M059J (cell line): ENCODE results near the gene EYA4. TPM values are rescaled to one million over a fixed set of nuclear protein-coding genes. Genes with fewer than 3 reads are reported as not detected.

ENCODE experiments used
- DNase-seq: peaks from one replicate; pipeline ENCODE4 v3.0.0-alpha.2; 2012; ENCODE audit warnings: low read depth
- total RNA-seq: library from RNA; depleted of rRNA; stranded (reverse); fragments of >200 nt; shearing (Covaris generic); gene quantifications from 2 replicates; pipeline ENCODE4 v1.2.3, GENCODE V29; 2014; rRNA removed

The EYA4 gene, protein sequence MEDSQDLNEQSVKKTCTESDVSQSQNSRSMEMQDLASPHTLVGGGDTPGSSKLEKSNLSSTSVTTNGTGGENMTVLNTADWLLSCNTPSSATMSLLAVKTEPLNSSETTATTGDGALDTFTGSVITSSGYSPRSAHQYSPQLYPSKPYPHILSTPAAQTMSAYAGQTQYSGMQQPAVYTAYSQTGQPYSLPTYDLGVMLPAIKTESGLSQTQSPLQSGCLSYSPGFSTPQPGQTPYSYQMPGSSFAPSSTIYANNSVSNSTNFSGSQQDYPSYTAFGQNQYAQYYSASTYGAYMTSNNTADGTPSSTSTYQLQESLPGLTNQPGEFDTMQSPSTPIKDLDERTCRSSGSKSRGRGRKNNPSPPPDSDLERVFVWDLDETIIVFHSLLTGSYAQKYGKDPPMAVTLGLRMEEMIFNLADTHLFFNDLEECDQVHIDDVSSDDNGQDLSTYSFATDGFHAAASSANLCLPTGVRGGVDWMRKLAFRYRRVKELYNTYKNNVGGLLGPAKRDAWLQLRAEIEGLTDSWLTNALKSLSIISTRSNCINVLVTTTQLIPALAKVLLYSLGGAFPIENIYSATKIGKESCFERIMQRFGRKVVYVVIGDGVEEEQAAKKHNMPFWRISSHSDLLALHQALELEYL
- 8.2 and 12.0 TPM in 2 replicates for total RNA-seq

DNA sequence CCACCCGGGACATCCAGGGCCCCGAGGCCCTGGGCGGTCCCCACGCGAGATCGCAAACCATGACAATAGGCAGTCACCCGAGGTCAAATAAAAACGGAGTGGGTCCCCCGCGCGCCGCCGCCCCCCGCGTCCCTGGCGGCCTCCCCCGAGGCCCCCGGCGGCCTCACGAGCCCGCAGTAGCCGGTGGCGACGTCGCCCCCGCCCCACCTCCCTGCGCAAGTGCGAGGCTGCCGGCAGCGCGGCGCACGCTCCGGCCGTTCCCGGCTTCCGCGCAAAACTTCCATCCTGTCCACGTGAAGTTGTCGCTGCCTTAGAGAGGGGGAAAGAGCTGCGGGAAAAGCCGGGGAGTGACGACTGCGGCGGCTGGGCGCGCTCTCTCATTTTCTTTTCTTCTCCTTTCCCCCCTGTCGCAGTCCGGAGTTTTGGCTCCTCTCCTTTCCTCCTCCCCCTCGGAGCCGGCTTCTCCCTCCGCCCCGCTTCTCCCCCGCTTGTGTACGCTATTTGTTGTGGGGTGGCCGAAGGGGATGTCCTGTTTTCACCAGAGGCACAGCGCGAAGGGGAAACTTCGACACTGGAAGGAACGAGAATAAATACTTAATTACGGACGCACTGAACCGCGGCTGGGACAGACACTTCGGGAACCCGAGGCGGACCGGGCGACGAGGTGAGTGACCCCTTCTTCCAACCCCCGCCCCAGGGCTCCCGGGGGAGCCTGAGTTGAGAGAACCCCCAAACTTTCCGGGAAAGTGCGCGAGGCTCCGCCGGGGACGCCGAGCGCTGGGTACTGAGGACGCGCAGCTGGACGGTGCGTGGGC is at the start of gene EYA4:
Gene EYA4 (plus strand): TSS at position 272 of the 815 bp plus-strand sequence. CDS start 33,424 bp downstream, outside the sequence.
- peak; percentile 73 for DNase-seq

DNA sequence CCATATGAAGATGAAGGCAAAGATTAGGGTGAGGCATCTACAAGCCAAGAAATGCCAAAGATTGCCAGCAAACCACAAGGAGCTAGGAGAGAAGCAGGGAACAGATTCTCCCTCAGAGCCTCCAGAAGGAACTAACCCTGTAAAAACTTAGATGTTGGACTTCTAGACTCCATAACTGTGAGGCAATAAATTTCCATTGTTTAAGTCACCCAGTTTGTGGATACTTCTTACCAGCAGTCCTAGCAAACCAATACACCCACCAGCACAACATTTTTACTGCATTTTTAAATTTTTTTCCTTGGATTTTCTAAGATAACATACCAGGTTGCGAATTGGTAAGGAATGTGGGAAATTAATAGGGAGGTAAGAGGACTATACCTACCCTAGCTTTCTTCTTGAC is 47.8 kb upstream of the EYA4 start:
- peak; percentile 24 for DNase-seq

DNA sequence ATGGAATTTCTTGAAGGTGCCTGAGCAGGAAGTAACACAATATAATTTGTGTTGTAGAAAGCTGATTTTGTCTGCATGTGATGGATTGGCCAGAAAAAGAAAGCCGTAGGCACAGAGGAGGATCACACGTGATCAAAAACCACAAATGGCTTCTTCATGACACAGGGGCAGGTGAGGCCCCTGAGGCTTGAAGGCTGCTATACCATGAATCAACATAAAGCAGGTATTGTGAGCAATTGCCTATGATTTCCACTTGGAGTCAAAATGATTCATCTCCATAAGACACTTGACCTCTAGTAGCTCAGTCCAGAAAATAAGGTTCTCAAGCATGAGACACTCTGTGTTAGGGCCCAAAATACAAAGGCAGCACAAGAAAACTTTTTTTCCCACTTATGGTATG is 42.4 kb upstream of the EYA4 start:
- peak; percentile 14 for DNase-seq

DNA sequence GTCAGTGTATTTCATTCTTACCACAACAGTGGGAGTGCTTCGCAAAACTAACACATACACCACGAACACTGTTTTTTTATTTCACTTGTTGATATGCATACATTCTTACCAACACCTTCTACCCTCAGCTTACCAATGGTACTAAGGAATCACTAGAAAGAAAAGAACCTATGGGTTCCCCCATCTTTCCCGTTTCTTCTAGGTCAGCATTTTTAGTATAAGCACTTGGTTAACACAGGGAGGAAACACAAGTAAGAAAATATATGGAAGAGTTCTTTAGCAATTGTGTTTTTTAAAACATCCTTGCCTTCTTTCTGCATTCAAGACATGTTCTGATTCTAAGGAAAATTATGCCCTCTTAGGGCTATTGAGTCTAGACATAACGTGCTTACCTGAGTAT is 39.9 kb upstream of the EYA4 start:
- DNase-seq: no peak

DNA sequence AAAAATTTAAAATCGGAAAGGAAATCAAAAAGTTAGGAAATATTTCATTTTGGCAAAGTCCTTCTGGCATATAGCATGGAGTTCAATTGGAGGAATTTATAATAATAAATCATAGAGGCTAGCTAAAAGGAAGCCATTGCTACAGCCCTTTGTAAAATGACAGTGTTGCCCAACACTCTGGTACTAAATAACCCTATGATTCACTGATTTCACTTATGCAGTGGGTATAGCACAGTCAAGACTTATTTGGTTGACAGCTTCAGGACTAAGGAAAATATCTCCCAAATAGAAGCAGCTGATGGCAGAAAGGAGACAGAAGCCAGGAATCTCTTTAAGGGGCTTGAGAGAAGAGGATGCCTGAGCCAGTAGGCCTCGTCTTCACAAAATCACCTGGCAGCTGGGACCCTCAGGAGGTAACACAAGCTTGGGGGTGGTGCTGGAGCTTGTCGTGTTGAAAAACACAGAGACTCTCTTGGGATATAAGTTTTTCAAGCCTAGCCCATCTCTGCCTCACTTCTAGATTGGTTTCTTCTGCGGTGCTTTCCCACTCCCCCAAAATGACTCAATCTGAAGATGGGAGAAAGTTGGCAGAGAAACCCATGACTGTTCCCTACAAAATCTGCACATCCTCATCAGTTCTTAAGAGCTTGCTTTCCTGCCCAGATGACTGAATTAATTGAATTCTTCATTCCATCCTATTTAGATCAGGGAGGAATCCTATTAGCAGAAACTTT is 38.4 kb upstream of the EYA4 start:
- DNase-seq: peak; percentile 63

DNA sequence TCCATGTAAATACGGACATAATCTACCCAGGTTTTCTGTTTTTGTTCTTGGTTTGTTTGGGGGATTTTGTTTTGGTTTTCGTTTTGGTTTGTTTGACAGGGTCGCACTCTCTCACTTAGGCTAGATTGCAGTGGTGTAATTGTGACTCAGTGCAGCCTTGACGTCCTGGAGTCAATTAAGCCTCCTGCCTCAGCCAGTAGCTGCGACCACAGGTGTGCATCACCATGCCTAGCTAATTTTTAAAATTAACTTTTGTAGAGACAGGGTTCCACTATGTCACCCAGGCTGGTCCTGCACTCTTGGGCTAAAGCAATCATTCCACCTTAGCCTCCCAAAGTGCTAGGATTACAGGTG is 37.8 kb upstream of the EYA4 start:
- DNase-seq: peak; percentile 41

DNA sequence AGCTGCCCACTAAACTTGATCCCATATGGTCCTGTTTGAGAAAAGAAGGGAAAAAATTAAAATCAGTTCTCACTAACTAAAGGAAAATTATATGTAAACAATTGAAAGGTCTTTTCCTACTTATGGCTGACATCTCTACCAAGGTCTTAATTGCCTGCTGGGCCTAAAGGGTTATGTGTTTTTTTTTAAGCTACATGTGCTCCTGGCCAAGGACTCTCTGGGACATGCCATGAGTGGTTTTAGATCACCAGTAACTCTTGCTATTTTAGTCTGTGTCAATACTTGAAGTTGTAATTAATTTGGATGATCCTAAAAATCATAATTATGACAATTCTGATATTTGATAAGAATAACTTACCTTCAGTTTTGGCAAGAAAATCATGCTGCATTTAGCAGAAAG is 35.9 kb upstream of the EYA4 start:
- no peak for DNase-seq

DNA sequence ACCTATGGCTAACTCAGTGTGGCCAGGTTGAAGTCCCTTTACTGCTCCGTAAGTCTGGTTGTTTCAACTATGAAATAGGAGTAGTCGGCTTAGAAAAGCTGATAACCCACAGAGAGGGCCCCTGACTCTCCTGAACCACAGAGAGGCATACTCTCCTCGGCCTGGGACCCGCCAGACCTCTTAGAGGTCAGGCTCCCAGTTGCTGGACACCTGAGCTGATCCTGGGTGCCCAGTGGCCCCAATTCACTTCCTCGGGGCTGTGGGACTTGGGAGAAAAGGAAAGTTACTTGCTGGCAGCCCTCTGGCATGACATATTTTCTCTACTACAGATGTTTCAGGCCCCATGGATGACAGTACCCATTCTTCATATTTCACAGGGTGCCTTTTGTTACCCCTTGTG is 34.2 kb upstream of the EYA4 start:
- no peak for DNase-seq

DNA sequence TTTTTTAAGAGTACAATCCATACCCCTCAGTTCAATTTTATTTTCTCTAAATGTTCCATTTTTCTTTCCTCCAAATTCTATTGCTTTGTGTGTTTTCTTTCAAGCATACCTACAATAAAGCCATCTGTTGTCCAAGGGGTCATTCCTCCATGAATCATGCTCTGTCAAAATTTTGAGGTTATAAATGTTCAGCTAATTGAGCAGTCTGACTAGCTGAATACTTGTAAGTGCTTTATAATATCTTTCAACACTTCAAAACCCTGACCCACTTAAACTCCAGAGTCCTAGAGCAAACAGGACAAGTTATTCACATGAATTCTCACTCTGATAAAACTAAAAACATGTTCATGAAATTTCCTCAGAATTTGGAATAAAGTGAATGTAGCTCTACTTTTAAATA is 33.4 kb upstream of the EYA4 start:
- no peak for DNase-seq

DNA sequence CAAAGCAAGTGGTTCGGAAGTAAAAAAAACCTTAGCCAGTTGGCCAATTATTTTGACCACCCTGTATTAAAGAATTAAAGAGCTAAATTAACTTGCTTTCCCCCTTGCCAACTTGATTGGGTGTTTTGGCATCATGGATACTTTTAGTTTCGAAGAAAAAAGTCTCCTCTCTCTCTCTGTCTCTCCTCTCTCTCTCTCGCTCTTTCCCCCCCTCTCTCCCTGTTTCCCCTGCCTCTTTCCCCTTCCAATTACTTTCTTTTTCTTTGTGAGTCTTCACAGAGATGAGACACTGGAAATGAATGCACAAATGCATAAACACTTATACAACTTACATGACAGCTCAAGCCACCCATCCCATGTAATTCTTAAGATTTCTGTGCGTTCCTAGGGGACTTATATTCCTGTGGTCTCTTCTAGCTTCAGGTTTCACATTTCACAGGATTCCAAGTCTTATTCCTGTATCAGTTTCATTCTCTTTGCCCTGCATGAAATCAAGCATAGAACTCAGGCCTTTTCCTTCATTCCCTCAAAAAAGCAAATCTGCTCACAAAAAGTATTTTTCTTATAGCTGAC is 32.9 kb upstream of the EYA4 start:
- peak; percentile 19 for DNase-seq

DNA sequence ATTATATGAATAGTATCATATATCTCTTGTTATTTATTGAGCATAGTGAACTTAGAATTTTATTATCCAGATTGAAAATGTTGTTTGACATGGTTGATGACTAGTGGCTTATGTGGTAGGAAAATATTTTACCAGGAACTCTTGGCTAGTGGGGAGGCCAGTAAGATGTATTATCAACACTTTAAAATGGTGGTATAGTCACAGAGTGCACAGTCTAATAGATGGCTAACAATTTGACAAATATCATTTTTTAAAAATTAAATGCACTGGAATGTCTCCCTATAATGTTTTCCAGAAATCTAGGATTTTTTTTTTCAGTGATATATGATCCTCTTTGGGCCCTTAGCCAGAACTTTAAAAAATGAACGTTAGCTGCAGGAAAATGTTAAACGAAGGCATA is 26.9 kb upstream of the EYA4 start:
- no peak for DNase-seq

DNA sequence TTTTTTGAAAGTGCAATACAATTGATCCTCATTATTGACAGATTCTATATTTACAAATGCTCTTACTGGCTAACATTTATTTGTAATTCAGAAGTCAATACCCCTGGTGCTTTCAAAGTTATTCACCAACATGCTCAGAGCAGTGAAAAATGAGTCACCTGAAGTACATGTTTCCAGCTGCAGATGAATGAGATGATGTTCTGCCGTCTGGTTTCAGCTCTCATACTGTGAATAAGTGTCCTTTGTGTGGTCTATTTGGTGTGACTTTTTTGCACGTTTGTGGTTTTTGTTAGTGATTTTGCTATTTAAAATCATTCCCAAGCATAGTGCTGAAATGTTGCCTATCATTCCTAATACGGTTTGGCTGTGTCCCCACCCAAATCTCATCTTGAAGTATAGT is 22.3 kb upstream of the EYA4 start:
- DNase-seq: peak; percentile 4

DNA sequence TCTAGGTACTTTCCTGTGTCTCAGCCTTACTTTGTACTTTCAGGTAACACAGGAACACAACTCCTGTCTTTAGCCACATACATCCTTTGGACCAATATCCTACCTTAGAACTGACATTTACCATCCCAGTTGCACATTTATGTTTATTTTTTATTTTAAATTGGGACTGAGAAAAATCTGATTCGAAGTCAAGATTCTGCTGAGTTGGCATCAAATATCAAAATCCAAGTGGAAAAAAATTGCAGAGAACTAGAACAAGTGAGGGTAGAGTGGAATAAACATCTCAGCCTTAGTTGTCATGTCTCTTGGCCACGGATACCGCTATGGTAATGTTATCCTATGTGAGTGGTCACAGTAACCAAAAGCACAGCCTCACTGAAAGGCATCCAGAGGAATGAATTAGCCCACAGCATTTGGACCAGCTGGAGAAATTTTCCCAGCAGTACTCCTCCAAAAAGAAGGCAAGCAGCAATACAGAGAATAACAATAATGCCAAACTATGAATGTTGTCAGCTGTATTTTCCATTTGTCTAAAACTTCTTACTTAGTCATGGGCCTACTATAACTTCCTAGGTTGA is 17.6 kb upstream of the EYA4 start:
- no peak for DNase-seq

DNA sequence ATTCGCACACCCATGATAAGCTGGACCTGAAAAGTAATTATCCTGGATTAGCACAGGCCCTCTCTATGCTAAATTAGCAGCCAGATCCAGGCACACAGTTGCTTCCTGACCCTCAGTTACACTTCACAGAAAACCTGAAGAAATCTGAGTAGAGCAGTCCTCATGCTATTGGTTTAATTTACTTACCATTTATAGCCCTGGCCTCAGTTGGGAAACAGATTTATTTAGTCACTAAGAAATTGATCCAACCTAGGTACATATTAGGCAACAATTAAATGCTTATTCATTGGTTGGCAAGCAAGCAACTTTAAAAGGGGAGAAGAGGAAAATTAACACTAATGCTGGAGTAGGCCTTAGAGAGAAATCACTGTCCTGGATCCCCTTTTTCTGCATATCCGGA is 15.6 kb upstream of the EYA4 start:
- DNase-seq: no peak

DNA sequence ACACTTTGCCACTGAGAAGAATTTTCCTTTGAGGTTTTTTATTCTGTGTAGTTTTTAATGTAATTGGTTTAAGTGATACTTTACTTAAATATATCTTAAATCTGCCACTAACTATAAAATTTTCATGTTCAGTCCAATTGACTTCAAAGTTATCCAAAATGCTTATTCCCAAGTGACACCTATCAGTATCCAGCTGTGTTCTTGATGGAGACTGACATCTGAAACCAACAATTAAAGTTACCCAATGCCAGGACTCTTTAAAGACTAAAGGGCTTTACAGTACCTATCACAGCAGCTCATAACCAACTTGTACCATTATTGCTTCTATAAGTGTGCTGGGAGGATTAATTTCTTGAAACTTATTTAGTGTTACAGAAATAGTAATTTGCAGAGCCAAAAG is 13.8 kb upstream of the EYA4 start:
- no peak for DNase-seq

DNA sequence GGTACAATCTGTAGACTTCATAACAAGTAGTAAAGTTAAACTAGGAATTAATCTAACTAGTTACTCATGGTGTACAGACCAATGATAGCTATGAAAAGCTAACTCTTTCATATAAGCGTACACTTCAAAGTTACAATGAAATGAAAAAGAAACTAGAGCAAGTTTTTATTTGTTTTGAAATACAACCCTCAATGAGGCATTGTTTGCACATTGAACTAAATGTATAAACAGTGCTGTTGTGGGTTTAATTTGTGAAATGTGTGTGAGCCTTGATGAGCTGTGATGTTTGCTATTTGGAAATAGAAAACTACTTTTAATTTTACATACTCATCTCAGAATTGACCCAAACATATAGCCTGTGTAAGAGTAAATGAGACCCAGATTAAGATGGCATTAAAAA is 11.1 kb upstream of the EYA4 start:
- no peak for DNase-seq

DNA sequence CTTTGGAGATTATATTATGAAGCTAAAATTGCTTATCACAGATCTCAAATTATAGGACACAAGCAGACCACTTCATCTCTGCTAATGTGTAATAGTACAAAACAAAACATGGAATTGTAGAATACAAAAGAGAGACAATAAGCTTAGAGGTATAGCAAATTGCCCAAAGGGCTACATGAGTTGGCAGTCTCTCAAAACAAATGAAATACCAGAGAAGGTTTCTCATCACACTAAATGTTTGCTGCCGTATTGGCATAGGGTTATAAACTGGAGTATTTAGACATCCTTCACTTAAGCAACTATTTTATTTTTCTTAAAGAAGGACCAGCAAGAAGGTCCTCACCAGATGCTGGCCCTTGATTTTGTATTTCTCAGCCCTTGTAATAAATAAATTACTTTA is 5.9 kb upstream of the EYA4 start:
- DNase-seq: peak; percentile 61

DNA sequence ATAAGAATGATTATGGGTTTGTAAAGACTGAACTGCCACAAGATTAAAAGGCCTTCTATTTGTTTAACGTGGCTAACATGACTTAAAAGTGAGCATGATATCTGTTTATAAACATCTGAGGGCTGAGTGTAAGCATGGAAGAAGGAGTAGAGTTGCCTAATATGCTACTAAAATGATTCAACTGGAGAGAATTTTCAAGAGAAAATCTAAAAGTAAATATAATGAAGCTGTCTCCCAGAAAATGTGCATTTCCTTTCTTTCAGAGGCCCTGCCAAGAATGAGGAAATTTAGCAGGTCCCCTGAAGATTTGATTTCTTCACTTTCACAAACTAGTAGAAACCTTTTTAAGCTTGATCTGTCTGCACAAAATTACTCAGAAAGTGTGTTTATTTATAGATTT is 4.2 kb upstream of the EYA4 start:
- peak; percentile 70 for DNase-seq

DNA sequence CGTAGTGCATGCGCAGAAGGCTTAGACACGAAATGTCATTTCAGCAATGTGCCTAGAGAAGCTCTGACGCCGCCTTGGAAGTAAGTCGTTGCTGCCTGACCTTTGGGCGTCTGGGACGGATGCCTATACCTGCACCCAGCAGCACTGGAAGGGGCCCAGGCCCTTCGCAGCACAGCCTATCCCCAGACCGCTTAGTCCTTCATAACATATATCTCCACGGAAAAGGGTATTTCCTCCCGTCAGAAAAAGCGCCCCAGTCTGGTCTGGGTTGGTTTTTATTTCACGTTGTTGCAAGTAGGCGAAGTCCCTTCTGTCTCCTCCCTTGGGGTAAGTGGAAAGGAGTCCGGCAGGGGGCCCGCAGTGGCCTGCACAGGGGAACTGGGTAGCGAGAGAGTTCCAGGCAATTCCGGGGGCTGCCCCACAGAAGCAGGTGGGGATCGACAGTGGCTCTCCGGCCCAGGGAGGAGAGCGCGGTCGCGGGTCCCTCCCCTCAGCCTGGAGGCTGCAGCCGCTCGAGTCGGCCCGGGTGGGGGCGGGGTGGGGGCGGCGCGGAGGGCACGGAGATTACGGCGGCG is 559 bp upstream of the EYA4 start:
- peak; percentile 60 for DNase-seq

DNA sequence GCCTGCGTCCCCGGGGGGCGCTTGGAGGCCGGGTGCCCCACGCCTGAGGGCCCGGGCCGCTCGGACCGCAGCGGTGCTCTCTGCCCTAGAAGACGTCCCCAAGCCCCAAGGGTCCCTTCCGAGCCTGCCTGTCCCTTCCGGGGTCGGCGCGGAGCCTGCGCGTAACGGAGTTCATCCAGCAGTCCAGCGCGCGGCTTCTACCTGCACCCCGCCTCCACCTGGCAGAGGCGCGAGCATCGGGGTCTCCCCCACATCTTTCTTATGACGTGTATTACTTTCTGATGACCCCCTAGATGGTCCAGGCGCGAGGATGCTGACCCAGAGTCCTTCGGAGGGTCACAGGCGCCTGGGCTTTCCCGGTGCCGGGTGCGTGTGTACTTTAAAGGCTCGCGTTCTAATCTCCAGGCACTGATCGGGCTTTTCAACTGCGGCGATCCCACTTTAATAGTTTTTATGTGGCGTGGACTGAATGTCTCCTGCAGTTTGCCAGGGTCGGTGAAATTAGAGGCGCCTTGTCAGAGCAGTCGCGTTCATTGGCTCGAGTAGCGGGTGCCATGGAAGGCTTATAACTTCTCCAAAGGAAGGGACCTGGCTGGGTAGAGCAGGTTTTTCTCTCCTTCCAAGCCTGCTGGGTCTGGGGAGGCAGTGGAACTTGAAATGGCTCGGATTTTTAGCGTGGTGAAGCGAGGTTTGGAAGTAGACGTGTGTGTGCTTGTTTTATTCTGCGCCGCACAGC is 912 bp downstream of the EYA4 start:
- no peak for DNase-seq
